ENCODE measurements around the gene ZNF503.

DNA sequence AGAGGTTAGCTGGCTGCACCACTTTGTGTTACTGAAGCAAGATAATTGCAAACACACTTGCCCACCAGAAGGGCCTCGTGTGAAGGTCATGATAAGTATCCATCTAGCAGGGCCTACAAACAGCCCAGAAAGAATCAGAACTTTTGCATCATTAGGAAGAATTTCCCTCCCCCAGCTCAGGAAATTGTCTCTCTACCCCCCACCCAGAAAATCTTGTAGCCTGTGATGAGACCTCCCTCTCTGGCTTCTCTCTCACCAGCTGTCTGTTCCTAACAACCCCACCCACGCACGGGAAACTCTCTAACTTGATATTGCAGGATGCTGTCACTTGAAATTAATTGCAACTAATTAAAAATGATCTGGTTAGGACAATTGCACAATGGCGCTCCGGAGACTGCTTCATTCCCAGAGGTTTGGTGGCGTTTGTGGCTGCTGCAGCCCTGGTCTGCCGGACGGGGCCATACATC is 34.5 kb downstream of the ZNF503 start:
- TF ChIP-seq CTCF (IDR thresholded peaks at IDR 0.05; ENCODE audit: low read depth, low read length) (no peak), EZH2phosphoT487 (IDR thresholded peaks at IDR 0.05; ENCODE audit: low read depth) (no peak)

Data from OCI-LY3 (cell line).